Measurements from ENCODE around the gene HIPK4. TPM values are rescaled to one million over a fixed set of nuclear protein-coding genes. Genes with fewer than 3 reads are reported as not detected.
"Not testable (repeated sequence)": the region's sequence is repeated elsewhere in the genome, so short reads cannot be mapped to it uniquely, and the experiment has no call there.

The HIPK4 gene
- total RNA-seq, 1 donor from 2014 or later, result 0.36 TPM

DNA sequence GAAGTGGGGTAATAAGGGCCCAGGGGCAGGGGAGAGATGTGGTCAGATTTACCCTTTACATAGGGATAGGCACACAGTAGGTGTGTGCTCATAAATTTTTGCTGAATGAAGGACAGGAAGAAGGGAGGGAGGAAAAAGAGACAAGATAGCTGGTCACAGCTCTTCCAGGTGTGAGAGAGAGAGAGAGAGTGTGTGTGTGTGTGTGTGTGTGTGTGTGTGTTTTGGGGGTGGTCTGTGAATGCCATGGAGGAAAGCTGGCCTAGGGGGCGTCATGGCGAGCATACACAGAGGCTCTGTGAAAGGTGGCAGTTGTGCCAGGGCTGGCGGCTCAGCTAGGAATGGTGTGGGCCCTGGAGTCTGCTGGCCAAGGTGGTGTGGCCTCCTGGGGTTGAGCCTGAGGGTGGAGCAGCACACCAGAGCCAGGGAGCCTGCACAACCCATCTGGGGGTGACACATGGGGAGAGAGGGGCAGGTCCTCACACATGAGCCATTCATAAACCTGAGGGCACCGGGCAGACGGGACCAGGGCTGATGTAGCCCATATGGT lies 29.2 kb upstream of the HIPK4 start:
- no peak for DNase-seq (ENCODE audit: low spot score)
- ATAC-seq, result no peak
- intact Hi-C loops (cut with DNase I), result no loop called here

DNA sequence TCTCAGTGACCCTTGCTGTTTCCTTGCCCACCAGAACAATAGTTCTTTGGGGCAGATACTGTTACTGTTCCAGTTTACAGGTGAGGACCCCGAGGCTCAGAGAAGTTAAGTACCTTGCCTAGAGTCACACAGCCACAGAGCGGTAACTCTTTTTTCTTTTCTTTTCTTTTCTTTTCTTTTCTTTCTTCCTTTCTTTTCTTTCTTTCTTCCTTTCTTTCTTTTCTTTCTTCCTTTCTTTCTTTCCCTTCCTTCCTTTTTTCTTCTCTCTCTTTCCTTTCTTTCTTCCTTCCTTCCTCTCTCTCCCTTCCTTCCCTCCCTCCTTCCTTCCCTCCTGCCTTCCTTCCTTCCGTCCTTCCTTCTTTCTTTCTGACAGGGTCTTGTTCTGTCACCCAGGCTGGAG lies 28.1 kb upstream of the HIPK4 start:
- intact Hi-C loops (cut with DNase I), result no loop called here
- no peak for DNase-seq (ENCODE audit: low spot score)
- ATAC-seq, result no peak

GRCh38 chr19:40417643-40417981 lies 27.6 kb upstream of the HIPK4 start:
- DNase-seq (ENCODE audit: low spot score), result no peak
- ATAC-seq, result no peak
- intact Hi-C loops (cut with DNase I), result no loop called here

- no peak for DNase-seq (ENCODE audit: low spot score)
- ATAC-seq, result peak; percentile 27
- intact Hi-C loops (cut with DNase I), result no loop called here
These were observed 27.1 kb upstream of the HIPK4 start for GRCh38 chr19:40416918-40417642.

DNA sequence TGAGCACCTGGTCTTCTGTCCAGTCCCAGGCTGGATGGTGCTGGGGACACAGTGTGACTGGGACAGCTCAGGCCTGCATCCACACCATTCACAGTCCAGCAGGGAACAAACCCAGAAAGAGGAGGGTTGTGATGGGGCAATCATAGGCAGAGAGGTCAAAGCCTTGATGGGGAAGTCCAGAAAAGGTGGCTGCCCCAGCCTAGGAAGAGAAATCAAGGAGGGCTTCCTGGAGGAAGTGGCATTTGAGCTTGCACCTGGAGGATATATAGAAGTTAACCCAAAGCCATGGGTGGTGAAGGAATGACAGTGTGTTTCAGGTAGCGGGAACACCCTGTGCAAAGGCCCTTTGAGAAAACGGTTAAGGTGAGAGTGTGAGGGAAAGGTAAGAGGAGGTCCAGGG lies 25.8 kb upstream of the HIPK4 start:
- ATAC-seq (no peak), DNase-seq (ENCODE audit: low spot score) (no peak)
- intact Hi-C loops (cut with DNase I), result no loop called here

DNA sequence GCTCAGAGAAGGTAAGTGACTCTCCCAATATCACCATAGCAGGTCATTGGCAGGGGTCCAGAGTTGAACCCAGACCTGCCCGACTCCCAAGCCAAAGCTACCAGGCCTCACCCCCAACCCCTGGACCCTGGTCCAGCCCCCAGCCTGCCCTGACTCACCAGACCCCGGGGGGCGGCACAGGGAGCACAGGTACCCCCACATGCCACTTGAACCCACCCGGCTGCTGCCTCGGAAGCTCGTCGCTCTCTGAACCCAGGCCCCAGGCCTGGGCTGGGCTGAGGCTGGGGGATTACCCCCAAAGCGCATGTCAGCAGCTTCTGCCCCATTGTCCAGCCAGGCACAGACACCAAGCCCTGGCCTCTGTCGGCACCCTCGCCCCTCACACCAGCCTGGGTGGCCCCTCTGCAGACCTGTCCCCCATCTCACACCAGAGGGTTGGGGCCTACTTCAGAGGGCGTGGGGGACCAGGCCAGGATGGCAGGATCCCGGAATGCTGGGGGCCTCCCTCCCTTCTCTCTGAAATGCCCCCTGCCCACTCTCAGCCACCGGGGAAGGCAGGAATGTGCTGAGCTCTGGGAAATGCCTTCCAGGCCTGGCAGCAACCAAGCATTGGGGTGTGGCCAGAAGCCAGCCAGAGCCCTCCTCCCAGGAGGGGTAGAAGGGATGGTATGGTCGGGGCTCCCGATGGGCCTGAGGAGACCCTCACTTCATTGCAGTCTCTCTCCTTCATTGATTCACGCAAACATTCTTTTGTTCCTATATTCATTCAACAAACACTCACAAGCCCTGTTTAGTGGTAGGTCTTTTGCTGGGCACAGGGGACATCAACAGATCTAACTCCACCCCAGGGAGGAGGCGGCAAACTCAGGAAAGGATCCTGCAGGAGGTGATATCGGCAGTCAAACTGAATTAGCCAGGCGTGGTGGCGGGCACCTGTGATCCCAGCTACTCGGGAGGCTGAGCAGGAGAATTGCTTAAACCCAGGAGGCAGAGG lies 24.9 kb upstream of the HIPK4 start:
- intact Hi-C loops (cut with DNase I), result no loop called here
- peak; percentile 27 for ATAC-seq
- no peak for DNase-seq (ENCODE audit: low spot score)

DNA sequence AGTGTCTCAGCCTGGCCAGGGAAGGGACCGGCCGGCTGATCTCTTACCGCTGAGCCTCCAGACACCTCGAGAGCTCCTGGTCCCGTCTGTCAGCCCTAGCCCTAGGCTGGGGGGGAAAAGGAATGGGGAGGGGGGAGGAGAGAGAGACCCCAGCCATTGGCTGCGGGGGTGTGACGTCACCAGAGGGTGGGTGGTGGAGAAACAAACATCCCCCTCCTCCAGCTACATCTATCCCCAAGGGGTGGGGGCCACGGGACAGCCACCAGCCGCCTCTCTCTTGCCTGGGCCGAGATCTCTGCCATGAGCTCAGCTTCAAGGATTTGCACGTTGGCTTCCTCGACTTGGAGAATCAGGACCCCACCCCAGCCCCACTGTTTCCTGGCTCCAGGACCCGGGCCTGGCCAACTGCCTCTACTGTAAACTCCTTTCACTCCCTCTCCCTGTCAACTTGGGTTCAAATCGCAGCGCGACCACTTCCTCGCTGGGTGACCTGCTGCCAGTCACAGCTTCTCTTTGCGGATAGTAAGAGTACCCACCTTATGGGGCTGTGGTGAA lies 23.4 kb upstream of the HIPK4 start, which contains the start of gene PRX:
TSS of gene PRX (minus strand) at position 88 of the 555 bp plus-strand sequence. CDS start 5,446 bp downstream, outside the sequence.
- ATAC-seq, result peak; percentile 37
- intact Hi-C loops (cut with DNase I), result no loop called here
- DNase-seq (ENCODE audit: low spot score), result peak; percentile 85

DNA sequence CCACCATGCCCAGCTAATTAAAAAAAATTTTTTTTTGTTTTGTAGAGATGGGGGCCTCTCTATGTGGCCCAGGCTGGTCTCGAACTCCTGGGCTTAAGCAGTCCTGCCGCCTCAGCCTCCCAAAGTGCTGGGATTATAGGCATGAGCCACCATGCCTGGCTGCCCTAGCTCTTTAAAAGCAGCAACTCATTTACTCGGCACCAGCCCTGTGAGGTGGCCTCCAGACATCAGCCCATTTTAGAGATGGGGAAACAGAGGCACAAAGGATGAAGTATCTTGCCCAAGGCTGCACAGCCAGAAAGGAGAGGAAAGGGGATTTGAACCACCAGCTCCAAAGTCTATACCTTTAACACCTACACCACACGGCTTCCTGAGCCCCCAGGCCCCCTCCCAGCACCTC lies 22.9 kb upstream of the HIPK4 start:
- intact Hi-C loops (cut with DNase I), result no loop called here
- ATAC-seq (no peak), DNase-seq (ENCODE audit: low spot score) (no peak)

DNA sequence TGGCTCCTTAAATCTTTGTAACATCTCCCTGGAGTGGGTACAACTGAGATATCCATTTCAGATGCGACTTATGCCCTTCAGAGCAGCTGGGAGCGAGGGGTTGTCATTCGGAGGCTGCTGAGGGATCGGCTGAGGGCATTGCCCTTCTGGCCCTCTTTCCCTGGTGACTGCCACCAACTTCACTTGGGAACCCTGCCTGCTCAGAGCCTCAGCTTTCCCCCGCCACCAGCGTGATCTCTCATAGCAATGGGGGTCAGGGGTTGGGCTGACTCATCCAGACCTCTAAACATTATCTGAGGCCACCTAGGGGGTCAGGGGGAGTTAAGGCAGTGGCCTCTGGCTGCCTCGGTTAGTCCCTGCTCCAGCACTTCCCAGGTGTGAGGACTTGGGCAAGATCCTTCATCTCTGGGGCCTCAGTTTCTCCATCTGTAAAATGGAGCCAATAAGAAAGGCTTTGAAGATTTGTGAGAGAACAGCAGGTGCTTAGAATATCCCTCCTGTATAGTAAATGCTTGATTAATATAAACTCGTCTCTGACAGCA lies 22.0 kb upstream of the HIPK4 start:
- intact Hi-C loops (cut with DNase I), result no loop called here
- DNase-seq (ENCODE audit: low spot score) (no peak), ATAC-seq (no peak)

DNA sequence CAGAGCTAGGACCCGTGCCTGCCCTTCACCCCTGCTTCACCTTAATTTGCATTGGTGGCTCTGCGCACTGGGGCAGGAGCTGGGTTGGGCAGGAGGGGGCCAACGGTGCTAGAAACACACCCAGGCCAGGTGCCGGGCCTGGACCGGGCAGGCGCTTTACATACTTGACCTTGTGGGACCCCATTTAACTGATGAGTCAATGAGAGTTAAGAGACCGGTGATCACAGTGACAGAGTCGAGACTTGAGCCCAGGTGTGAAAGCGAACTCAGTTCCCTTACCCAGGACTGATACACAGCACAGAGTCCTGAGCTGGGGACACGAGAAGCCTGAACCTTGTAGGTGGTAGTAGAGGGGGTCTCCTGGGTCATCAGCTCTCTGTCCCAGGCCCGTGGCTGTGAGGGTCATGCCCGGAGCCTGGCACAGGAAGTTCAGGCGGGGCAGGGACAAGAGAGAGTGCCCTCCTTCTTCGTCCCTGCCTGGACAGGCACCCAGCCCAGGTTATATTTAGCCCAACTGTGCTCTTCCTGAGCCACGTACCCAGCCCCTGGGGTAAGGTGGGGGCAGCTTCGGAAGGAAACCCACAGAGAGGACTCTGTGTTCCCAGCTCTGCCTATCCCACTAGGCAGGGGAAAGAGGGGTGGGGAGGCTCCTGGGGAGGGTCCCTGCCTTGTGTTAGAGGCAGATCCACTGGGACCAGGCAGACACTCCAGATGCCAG lies 21.3 kb upstream of the HIPK4 start:
- no peak for DNase-seq (ENCODE audit: low spot score)
- intact Hi-C loops (cut with DNase I), result no loop called here
- no peak for ATAC-seq

DNA sequence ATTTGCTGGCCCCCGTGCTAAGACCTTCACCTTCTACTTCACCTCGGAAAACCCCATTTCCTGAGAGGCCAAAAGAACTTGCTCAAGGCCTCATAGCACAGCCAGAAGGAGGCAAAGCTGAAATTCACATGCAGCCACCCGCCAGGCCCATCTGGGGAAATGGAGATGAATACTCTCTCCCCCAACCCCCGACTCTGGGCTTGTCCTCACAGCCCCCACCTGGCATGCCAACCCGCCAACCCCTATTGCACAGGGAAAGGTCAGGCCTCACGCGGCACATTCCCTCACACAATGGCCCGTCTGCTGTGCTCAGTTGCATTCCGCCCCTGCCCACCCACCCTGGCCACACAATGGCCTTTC lies 20.0 kb upstream of the HIPK4 start:
- intact Hi-C loops (cut with DNase I), result no loop called here
- DNase-seq (ENCODE audit: low spot score) (no peak), ATAC-seq (peak; percentile 22)

- intact Hi-C loops (cut with DNase I); ATAC-seq; DNase-seq (ENCODE audit: low spot score): not testable (repeated sequence)
These were observed 18.6 kb upstream of the HIPK4 start for GRCh38 chr19:40408598-40408925.

DNA sequence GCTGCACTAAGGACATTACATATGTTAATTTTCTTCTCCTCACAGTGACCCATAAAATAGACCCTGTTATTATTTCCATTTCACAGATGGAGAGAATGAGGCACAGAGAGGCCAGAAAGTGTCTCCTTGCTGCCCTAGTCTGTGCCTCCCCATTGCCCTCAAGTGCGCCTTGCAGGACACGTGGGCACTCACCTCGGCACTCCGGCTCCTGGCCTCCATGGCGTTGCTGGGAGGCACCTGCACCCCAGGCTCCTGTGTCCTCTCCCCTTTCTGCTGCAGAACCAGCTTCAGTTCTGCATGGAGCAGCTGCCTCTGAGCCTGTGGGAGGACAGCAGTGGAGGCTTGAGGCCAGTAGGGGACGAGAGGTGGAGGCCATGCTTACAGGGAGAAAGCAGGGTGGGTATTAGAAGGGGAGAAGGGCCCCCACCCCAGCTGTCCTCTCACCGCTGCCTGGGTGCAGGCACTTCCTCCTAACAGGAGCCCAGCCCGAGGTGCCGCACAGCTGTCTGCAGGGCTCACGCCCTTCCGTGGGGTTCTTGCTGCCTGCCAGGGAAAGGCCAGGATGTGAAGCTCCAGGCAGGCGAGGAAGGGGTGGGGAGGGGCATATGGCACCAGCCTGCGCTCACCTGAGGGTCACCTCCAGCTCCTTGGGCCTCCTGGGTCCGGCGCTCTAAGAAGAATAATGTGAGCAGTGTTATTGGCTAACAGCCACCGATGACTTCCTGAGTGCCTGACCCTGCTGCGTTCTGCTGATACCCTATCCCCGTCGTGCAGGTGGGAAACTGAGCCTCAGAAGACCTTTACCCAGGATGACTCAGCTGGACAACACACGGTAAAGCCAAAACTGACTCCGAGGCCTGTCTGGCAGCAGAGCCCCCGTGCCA lies 18.0 kb upstream of the HIPK4 start:
- no peak for DNase-seq (ENCODE audit: low spot score)
- intact Hi-C loops (cut with DNase I), result no loop called here
- no peak for ATAC-seq

- intact Hi-C loops (cut with DNase I), result no loop called here
These were observed 13.4 kb upstream of the HIPK4 start for GRCh38 chr19:40403262-40403984.

GRCh38 chr19:40400559-40400958 lies 10.6 kb upstream of the HIPK4 start:
- no peak for DNase-seq (ENCODE audit: low spot score)
- intact Hi-C loops (cut with DNase I), result no loop called here
- no peak for ATAC-seq

More at GRCh38 chr19:40403262-40403984, 13.4 kb upstream of the HIPK4 start:
- peak; percentile 95 for DNase-seq (ENCODE audit: low spot score)
- ATAC-seq, result peak; percentile 91

GRCh38 chr19:40398417-40399131 lies 8.6 kb upstream of the HIPK4 start:
- intact Hi-C loops (cut with DNase I), result no loop called here
- ATAC-seq, result peak; percentile 16
- no peak for DNase-seq (ENCODE audit: low spot score)

GRCh38 chr19:40397568-40397906 lies 7.6 kb upstream of the HIPK4 start:
- no peak for ATAC-seq
- DNase-seq (ENCODE audit: low spot score), result no peak
- intact Hi-C loops (cut with DNase I), result no loop called here
